Panc1 (cell line): ENCODE measurements around the gene SNAP47.

Source experiments
- POLR2AphosphoS5 ChIP-seq: IDR thresholded peaks from 2 replicates; pipeline ENCODE4 v1.6.1; 2012; ENCODE audit warnings: mild to moderate bottlenecking, low read depth, low read length, moderate library complexity
- SIN3A ChIP-seq: IDR thresholded peaks from 2 replicates; pipeline ENCODE4 v1.6.1; 2012; ENCODE audit warnings: low read depth, mild to moderate bottlenecking, low read length, moderate library complexity, borderline replicate concordance; ENCODE audit not compliant: insufficient read depth
- TF ChIP-seq, protein P1 (sequence below): fragments of 450-650 bp; IDR thresholded peaks from 2 replicates; pipeline ENCODE4 v1.5.1; 2017; ENCODE audit warnings: mild to moderate bottlenecking

DNA sequence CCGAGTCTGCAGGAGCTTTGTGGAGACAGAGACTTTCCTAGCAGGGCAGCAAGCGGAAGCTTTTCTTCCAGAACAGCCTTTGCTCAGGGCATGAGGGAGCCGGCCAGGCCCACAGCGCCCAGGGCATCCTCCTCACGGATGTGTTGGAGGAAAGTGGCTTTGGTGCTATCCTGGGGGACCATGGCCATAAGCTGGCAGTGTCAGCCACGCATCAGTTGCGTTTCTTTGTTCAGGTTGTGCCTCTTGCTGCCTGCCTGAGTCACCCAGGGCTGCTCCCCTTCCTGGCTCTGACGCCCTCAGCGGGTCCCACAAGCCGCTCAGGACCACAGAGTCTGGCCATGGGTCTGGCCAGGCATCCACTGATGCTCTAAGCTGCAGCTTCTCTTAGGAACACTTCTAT lies 40.6 kb downstream of the SNAP47 start:
- TF ChIP-seq, protein P1, sequence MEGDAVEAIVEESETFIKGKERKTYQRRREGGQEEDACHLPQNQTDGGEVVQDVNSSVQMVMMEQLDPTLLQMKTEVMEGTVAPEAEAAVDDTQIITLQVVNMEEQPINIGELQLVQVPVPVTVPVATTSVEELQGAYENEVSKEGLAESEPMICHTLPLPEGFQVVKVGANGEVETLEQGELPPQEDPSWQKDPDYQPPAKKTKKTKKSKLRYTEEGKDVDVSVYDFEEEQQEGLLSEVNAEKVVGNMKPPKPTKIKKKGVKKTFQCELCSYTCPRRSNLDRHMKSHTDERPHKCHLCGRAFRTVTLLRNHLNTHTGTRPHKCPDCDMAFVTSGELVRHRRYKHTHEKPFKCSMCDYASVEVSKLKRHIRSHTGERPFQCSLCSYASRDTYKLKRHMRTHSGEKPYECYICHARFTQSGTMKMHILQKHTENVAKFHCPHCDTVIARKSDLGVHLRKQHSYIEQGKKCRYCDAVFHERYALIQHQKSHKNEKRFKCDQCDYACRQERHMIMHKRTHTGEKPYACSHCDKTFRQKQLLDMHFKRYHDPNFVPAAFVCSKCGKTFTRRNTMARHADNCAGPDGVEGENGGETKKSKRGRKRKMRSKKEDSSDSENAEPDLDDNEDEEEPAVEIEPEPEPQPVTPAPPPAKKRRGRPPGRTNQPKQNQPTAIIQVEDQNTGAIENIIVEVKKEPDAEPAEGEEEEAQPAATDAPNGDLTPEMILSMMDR, result no peak
- TF ChIP-seq POLR2AphosphoS5 (no peak), SIN3A (no peak)
